ENCODE results near the gene STYXL2.

STYXL2 gene

GRCh38 chr1:167083871-167084270 is 10.0 kb upstream of the STYXL2 start:
- H3K27ac ChIP-seq: no peak overlapping the region
- no peaks in the 10 kb centered on the region for H3K36me3 ChIP-seq (ENCODE audit: insufficient read depth, low read length)
- H3K9ac ChIP-seq (ENCODE audit: insufficient read length): no peak overlapping the region
- H3K9me3 ChIP-seq (ENCODE audit: low read depth, low read length): no peaks in the 10 kb centered on the region
- H3K4me3 ChIP-seq: no peak overlapping the region
- no peak for DNase-seq (ENCODE audit: low read depth, low spot score)
- TF ChIP-seq POLR2AphosphoS5 (IDR thresholded peaks at IDR 0.05; ENCODE audit: borderline replicate concordance, low read depth, low read length) (no peak), EZH2 (IDR thresholded peaks at IDR 0.05) (no peak), FOXP2 (optimal IDR thresholded peaks at IDR 0.05; ENCODE audit: control extremely low read depth, extremely low read length, insufficient read depth) (no peak)

DNA sequence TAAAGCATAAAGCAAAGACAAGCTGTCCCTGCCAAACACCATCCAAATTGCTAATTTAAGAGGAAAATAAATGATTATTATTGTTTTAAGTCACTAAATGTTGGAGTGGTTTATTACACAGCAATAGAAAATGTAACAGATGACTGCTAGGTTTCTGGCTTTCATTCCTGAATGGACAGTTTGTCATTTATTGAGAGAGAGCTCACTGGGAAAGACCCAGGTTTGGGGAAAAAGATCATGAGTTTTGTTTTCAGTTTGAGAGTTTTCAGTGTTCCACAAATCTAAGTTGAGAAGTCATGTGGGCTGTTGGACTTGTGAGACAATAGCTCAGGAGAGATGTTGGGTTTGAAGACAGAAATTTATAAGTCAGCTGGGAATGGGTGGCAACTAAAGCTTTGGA is 9.1 kb upstream of the STYXL2 start:
- Histone ChIP-seq H3K36me3 (ENCODE audit: insufficient read depth, low read length) (no peaks in the 10 kb centered on the region), H3K27ac (no peak overlapping the region), H3K9ac (ENCODE audit: insufficient read length) (no peak overlapping the region), H3K9me3 (ENCODE audit: low read depth, low read length) (no peaks in the 10 kb centered on the region), H3K4me3 (no peak overlapping the region)
- TF ChIP-seq EZH2 (IDR thresholded peaks at IDR 0.05) (no peak), POLR2AphosphoS5 (IDR thresholded peaks at IDR 0.05; ENCODE audit: borderline replicate concordance, low read depth, low read length) (no peak), FOXP2 (optimal IDR thresholded peaks at IDR 0.05; ENCODE audit: control extremely low read depth, extremely low read length, insufficient read depth) (no peak)
- DNase-seq (ENCODE audit: low read depth, low spot score): no peak

DNA sequence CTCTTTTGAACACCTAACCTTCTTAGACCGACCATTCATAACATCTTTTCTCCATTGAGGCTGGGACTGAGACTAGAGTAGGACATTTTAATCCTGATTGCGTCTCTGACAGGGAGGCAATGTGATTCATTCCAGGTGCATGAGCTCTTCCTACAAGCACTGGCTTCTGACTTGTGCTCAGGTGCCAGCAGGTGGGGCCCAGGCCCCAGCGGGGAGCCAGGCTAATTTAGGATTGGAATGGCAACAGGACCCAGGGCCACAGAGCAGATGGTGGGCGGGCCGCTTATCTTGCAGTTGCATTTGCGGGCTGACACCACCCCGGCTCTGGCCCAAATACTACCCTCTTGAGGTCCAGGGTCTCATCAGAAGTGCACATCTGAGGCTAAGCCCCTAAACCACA is 7.8 kb upstream of the STYXL2 start:
- no peak for TF ChIP-seq POLR2AphosphoS5 (IDR thresholded peaks at IDR 0.05; ENCODE audit: borderline replicate concordance, low read depth, low read length)
- no peak for TF ChIP-seq FOXP2 (optimal IDR thresholded peaks at IDR 0.05; ENCODE audit: control extremely low read depth, extremely low read length, insufficient read depth)
- TF ChIP-seq EZH2 (IDR thresholded peaks at IDR 0.05): no peak

DNA sequence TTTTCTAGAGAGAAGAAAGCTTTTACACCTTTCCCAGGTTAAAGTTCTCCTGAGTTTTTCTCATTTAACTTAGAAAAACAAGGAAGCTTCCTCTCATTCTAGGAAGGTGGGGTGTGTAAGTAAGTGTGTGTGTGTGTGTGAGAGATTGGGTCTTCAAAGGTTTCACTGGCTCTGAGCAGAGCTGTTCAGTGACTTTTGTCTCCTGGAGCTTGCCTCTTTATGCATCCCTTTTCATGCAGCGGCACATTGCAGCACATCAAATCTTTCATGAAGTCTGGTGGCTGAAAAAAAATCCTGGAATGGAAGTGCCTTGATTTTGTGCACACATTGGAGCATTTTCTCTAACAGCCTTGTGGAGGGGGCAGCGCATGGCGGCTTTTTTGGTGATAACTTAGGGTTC is 7.1 kb upstream of the STYXL2 start:
- no peak for TF ChIP-seq POLR2AphosphoS5 (IDR thresholded peaks at IDR 0.05; ENCODE audit: borderline replicate concordance, low read depth, low read length)
- TF ChIP-seq FOXP2 (optimal IDR thresholded peaks at IDR 0.05; ENCODE audit: control extremely low read depth, extremely low read length, insufficient read depth): no peak
- no peak for TF ChIP-seq EZH2 (IDR thresholded peaks at IDR 0.05)
- DNase-seq (ENCODE audit: low read depth, low spot score): no peak
- Histone ChIP-seq H3K27ac (no peak overlapping the region), H3K36me3 (ENCODE audit: insufficient read depth, low read length) (no peaks in the 10 kb centered on the region), H3K4me3 (no peak overlapping the region), H3K9me3 (ENCODE audit: low read depth, low read length) (no peaks in the 10 kb centered on the region), H3K9ac (ENCODE audit: insufficient read length) (no peak overlapping the region)

More for the DNA sequence above, 7.8 kb upstream of the STYXL2 start:
- no peak overlapping the region for H3K9ac ChIP-seq (ENCODE audit: insufficient read length)
- H3K4me3 ChIP-seq: no peak overlapping the region
- no peaks in the 10 kb centered on the region for H3K36me3 ChIP-seq (ENCODE audit: insufficient read depth, low read length)
- H3K9me3 ChIP-seq (ENCODE audit: low read depth, low read length): no peaks in the 10 kb centered on the region
- no peak for DNase-seq (ENCODE audit: low read depth, low spot score)
- H3K27ac ChIP-seq: no peak overlapping the region

DNA sequence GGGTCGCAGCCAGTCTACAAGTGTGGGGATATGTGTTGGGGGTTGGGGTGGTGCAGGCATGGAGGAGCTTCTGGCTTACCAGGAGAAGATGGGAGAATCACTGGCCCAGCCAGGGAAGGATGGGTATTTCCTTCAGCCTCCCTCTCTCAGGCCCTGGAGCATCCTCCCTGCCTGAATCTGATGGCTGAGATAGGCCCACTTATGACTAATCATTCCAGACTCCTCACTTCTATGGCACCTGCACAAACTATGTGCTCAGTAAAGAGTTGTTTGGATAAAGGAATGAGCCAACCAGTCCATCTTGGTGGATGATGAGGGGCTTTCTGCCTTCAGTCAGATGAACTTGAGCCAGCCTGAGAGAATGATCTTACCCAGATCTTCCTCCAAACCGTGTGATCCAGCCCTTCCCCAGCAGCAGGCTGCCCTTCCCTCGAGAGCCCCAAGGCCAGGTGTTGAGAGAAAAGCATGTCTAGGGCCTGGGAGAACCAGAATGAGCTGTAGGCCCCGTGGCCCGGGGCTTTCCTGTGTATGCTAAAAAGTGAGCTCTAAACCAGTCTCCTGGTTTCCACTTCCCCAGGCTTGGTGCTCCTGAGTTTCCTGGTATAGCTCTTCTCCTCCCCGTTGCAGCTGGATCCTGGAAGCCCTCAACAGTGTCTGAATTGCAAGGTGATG is 5.0 kb upstream of the STYXL2 start:
- no peaks in the 10 kb centered on the region for H3K36me3 ChIP-seq (ENCODE audit: insufficient read depth, low read length)
- DNase-seq (ENCODE audit: low read depth, low spot score): no peak
- no peak overlapping the region for H3K27ac ChIP-seq
- H3K9ac ChIP-seq (ENCODE audit: insufficient read length): no peak overlapping the region
- no peak overlapping the region for H3K4me3 ChIP-seq
- no peaks in the 10 kb centered on the region for H3K9me3 ChIP-seq (ENCODE audit: low read depth, low read length)
- no peak for TF ChIP-seq FOXP2 (optimal IDR thresholded peaks at IDR 0.05; ENCODE audit: control extremely low read depth, extremely low read length, insufficient read depth)

DNA sequence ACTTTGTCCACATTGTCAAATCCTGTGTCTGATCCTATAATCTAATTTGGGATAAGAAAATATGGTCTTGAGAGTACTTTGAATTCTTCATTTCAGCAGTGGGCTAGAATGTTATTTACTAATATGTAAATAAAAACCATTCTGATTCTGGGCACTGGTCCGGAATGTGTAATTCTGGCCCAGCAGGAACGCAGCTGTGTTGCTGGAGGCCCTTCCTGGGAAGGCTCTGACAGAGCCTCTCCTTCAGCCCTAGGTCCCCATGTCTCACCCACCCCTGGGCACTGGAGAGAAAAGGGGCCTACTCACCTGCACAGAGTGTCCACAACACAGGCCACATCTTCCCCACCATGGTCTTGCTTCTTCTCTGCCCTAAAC is 3.9 kb upstream of the STYXL2 start:
- TF ChIP-seq EZH2 (IDR thresholded peaks at IDR 0.05) (no peak), POLR2AphosphoS5 (IDR thresholded peaks at IDR 0.05; ENCODE audit: borderline replicate concordance, low read depth, low read length) (no peak), FOXP2 (optimal IDR thresholded peaks at IDR 0.05; ENCODE audit: control extremely low read depth, extremely low read length, insufficient read depth) (no peak)
- no peak overlapping the region for H3K4me3 ChIP-seq
- H3K9me3 ChIP-seq (ENCODE audit: low read depth, low read length): no peaks in the 10 kb centered on the region
- no peak overlapping the region for H3K27ac ChIP-seq
- no peak overlapping the region for H3K9ac ChIP-seq (ENCODE audit: insufficient read length)
- H3K36me3 ChIP-seq (ENCODE audit: insufficient read depth, low read length): no peaks in the 10 kb centered on the region
- DNase-seq (ENCODE audit: low read depth, low spot score): no peak

GRCh38 chr1:167090314-167090942 is 3.4 kb upstream of the STYXL2 start, which contains the start of gene GPA33:
TSS of gene GPA33 (minus strand) at chr1:167090377. CDS start at chr1:167090287, 90 bp downstream.
- no peaks in the 10 kb centered on the region for H3K9me3 ChIP-seq (ENCODE audit: low read depth, low read length)
- no peak within 1 kb of the TSS for H3K27ac ChIP-seq
- H3K4me3 ChIP-seq: no peak within 1 kb of the TSS
- no peaks in the 10 kb centered on the region for H3K36me3 ChIP-seq (ENCODE audit: insufficient read depth, low read length)
- DNase-seq (ENCODE audit: low read depth, low spot score): no peak
- TF ChIP-seq FOXP2 (optimal IDR thresholded peaks at IDR 0.05; ENCODE audit: control extremely low read depth, extremely low read length, insufficient read depth) (no peak), POLR2AphosphoS5 (IDR thresholded peaks at IDR 0.05; ENCODE audit: borderline replicate concordance, low read depth, low read length) (no peak), EZH2 (IDR thresholded peaks at IDR 0.05) (no peak)
- no peak within 1 kb of the TSS for H3K9ac ChIP-seq (ENCODE audit: insufficient read length)

- H3K9me3 ChIP-seq (ENCODE audit: low read depth, low read length): 0 out of 2 replicates have a peak, but pooled peaks cover 3% of the 10 kb centered on the region
- H3K36me3 ChIP-seq (ENCODE audit: insufficient read depth, low read length): no peaks in the 10 kb centered on the region
- no peak overlapping the region for H3K4me3 ChIP-seq
- H3K27ac ChIP-seq: no peak overlapping the region
- no peak for DNase-seq (ENCODE audit: low read depth, low spot score)
- no peak overlapping the region for H3K9ac ChIP-seq (ENCODE audit: insufficient read length)
- TF ChIP-seq POLR2AphosphoS5 (IDR thresholded peaks at IDR 0.05; ENCODE audit: borderline replicate concordance, low read depth, low read length): no peak
- TF ChIP-seq FOXP2 (optimal IDR thresholded peaks at IDR 0.05; ENCODE audit: control extremely low read depth, extremely low read length, insufficient read depth): no peak
Measured at GRCh38 chr1:167092653-167093052, 1.2 kb upstream of the STYXL2 start.
